Globus pallidus (tissue), 1 donor: ENCODE measurements around the gene SOBP.

Experiments
- DNase-seq: peaks from one replicate; pipeline ENCODE4 v3.0.0-alpha.2; 2015; ENCODE audit warnings: low spot score

SOBP gene

DNA sequence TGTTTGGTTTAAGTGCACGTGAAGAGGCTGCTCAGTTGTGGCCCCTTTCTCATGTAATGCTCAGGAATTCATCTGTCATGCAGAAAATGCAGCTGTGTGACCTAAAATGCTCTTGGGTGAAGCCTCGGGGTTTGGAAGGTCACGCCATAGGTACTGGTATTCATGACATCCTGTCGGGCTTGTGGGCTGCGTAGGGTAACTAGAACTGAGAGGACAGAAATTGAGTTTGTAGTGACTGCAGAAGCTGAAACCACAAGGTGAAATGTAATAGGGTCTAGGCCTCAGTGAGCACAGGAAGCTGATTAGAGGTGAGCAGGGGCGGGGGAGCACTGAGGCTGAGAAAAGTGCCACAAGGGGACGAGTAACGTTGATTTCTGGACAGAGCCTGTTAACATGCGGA is 128.8 kb downstream of the SOBP start:
- DNase-seq, result no peak

GRCh38 chr6:107620732-107621131 is 130.8 kb downstream of the SOBP start:
- no peak for DNase-seq

GRCh38 chr6:107621229-107621937 is 131.5 kb downstream of the SOBP start:
- no peak for DNase-seq

GRCh38 chr6:107622269-107622668 is 132.4 kb downstream of the SOBP start:
- DNase-seq, result no peak

DNA sequence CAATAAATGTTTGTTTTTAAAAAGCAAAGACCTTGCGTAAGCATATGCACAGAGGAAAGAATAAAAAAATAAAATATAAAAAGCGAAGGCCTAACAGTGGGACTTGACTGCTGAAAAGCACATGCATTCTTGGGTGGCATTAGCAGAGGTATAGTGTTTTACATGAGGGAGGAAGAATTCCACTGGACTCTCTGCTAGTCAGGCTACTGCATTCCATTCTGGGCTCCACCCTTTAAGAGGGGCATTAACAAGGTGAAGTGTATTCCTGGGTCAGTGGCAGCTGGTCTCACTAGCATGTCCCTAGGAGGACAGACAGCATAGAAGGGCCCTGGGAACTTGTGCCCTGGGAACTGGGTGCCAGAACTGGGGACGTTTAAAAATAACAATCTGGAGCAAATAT is 134.1 kb downstream of the SOBP start:
- DNase-seq, result no peak

- no peak for DNase-seq
Observed at GRCh38 chr6:107624541-107624940, 134.6 kb downstream of the SOBP start.

DNA sequence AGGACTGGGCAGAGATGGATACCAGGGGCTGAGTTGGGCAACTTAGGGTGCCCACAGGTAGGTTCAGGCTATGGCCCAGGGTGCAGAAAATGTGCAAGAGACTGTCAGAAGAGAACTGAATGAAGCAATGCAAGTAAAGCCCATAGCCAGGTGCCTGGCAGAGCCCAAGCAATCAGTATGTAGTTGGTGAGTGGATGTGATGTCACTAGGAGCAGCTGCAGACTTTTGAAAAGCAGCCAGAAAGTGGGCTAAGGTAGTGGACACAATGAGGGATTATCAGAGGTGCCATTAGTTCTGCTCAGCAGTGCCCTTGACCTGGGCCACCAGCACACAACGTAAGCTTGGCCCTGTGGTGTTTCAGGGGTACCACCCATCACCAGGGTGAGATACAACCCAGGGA is 135.3 kb downstream of the SOBP start:
- DNase-seq, result no peak

DNA sequence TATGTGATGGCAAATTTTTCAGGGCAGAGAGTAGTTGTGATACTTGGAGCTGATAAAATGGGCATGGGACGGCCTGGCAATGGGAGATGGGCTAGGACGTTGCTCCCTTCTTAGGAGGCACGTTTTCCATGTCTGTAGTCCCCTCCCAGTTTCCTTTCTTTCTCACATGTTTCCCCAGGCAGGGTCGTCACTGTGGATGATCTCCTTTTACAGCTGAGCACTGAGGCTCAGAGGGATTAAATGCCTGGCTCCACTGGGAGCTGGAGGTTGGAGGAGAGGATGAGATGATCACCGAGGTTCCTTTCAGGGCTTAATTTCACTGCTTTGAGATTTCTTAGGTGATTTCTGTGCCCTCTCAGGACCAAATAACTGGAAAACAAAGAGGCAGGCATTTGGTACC is 136.7 kb downstream of the SOBP start:
- no peak for DNase-seq

- no peak for DNase-seq
Observed at GRCh38 chr6:107627969-107628368, 138.1 kb downstream of the SOBP start.

- no peak for DNase-seq
Observed at GRCh38 chr6:107628878-107629277, 139.0 kb downstream of the SOBP start.

- DNase-seq, result no peak
Observed at GRCh38 chr6:107629548-107630129, 139.7 kb downstream of the SOBP start.

GRCh38 chr6:107630348-107630977 is 140.5 kb downstream of the SOBP start:
- no peak for DNase-seq

GRCh38 chr6:107632381-107633136 is 142.6 kb downstream of the SOBP start:
- no peak for DNase-seq

GRCh38 chr6:107633680-107634323 is 143.9 kb downstream of the SOBP start:
- no peak for DNase-seq

GRCh38 chr6:107634324-107635056 is 144.6 kb downstream of the SOBP start:
- no peak for DNase-seq

DNA sequence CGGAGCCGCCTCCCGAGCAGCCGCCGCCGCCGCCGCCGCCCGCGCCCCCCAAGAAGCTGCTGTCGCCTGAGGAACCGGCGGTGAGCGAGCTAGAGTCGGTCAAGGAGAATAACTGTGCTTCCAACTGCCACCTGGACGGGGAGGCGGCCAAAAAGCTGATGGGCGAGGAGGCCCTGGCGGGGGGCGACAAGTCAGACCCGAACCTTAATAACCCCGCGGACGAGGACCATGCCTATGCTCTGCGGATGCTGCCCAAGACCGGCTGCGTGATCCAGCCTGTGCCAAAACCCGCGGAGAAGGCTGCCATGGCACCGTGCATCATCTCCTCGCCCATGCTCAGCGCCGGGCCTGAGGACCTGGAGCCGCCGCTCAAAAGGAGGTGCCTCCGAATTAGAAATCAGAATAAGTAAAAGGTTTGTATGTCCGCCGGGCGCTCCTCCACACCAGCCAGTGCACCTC is 145.2 kb downstream of the SOBP start:
- no peak for DNase-seq

DNA sequence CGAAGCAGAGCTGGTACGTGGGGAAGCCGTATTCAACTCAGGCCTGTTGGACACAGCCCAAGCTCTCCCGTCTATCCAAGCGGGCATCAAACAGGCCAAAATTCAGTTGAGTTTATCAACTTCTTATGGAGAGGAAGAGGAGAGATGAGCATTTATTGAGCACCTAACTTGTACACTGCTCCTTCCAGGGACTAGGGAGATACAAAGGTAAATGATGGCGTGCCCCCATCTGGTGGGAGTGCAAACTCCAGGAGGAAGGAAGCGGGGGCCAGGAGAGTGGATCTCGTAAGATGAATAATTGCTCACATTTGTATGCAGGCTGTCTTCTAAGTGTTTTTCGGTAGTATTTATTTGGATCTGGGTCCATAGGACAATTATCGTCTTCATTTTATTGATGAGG is 146.6 kb downstream of the SOBP start:
- no peak for DNase-seq

GRCh38 chr6:107637316-107638315 is 147.7 kb downstream of the SOBP start:
- DNase-seq, result no peak

DNA sequence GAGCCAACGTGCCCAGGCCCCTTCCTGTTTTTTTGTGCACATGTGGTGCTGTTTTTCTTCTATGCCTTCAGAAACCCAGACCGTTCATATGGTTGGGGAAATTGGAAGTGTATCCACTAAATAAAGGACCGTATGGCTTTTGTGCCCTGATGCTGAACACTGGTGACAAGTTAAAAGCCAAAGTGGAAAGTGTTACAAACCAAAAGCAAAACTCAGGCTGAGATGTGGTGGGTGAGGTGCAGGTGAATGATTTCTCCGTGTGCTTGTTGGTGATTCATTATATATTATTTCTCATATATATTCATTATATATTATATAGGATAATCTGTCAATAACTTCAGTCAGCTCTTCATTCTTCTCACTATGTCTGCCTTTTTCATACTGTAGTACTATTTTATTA is 148.6 kb downstream of the SOBP start:
- no peak for DNase-seq

DNA sequence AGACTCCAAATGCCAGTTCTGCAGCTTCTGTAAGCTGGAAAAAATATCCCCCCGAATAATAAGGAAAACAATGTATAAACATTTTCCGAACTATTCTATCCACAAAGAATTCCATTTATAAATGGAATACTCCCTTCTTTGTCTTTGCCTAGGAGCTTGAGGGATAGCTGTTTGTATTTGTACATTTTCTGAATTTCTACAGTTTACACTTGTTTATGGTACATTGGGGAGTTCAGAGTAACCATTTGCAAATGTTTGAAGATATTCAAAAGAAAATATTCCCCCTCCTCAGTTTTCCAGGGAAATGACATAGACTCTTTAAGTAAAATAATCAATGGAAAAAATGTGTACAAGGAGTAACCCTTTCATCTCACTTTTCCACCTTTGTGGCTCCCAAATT is 149.6 kb downstream of the SOBP start:
- DNase-seq, result no peak
